ENCODE results near the gene ZMYND8. TPM values are rescaled to one million over a fixed set of nuclear protein-coding genes. Genes with fewer than 3 reads are reported as not detected.

ZMYND8 gene
- 29.0 TPM for total RNA-seq (2021; ENCODE audit: unreplicated experiment)
- 16.1 and 18.2 TPM in 2 replicates for polyA plus RNA-seq (2012)
- percentile 91 among the genes with signal in this experiment for Bru-seq, nascent RNA
- percentile 81 among the genes with signal in this experiment for BruChase-seq, experiment 1, labeled RNA remaining after a 6-hour chase
- BruChase-seq, experiment 2, labeled RNA remaining after a 2-hour chase = percentile 82 among the genes with signal in this experiment
- long read RNA-seq, full-length matches to known transcripts = 1 of 49 reads
- long read RNA-seq, partial matches to known transcripts = 36 of 49 reads
- long read RNA-seq, other reads (novel, unspliced or antisense) = 12 of 49 reads

DNA sequence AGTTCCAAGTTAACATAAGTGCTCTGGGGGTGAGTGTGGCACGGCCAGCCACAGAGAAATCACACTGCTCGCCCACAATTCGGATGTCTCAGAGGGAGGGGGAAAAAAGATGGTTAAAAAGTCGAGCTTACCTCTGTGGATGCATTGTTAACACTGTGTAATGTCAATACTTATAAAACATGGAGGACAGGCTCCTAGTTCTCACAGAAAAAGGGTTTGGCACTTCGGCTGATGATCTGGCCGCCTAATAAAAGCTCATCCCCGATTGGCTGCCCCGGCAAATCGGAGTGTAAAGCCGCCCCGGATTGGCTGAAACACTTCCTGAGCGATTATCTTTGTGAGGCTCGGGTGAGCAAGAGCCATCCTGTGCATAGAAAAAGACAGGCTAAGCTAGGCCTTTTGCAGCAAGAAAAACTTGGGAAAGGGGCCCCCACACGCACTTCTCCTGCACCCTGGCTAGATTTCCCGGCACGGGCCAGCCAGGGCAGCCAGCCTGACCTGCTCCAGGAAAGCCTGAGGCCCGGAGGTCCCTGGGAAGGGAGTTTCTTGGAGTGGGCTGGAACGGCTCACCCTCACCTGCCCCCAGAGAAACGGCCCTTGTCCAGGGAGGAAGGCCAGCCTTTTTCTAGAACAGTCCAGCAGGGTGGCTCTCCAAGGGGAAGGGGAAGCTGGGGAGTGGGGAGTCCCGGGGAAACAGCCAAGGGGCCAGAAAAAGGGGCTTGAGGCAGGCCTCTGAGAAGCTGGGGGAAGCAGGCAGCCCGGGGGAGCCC, at the start of gene ZMYND8:
TSS of gene ZMYND8 (minus strand) at position 174 of the 770 bp plus-strand sequence. CDS start at position 145, 29 bp downstream.
- intact Hi-C loops (cut with micrococcal nuclease) = no loop called here
- peak within 1 kb of the TSS; percentile 53 to 60 for H3K4me3 ChIP-seq (replicated peaks in 1 of 2; ENCODE audit: low read depth in 1 of 2, low read length in 2 of 2)
- H3K79me2 ChIP-seq (ENCODE audit: insufficient read depth, low read length) = peaks cover 45% of the 10 kb centered on the region
- TF ChIP-seq JUND (IDR thresholded peaks at IDR 0.05) (no peak), POLR2AphosphoS5 (IDR thresholded peaks at IDR 0.05; ENCODE audit: low read depth, low read length) (peak; percentile 17; the same call in 1 of the 2 replicates), POLR2A (IDR thresholded peaks at IDR 0.05; ENCODE audit: borderline replicate concordance, extremely low read depth, insufficient read depth, insufficient read length) (peak; percentile 74), YY1 (IDR thresholded peaks at IDR 0.05; ENCODE audit: extremely low read depth, insufficient replicate concordance, low read depth, low read length) (peak; percentile 43), EGR1 (IDR thresholded peaks at IDR 0.05; ENCODE audit: low read depth) (no peak), SP1 (IDR thresholded peaks at IDR 0.05; ENCODE audit: low read depth) (peak; percentile 81)
- peak within 1 kb of the TSS; percentile 98 for H3K27ac ChIP-seq (ENCODE audit: low read depth, low read length)
- no TSS peak for BruUV-seq (replicated peaks)
- peaks cover 69 to 80% of the 10 kb centered on the region in 2 experiments for H3K4me1 ChIP-seq (ENCODE audit: control insufficient read depth in 1 of 2, insufficient read depth in 2 of 2, low read length in 2 of 2)
- no peak within 1 kb of the TSS for H2AFZ ChIP-seq (ENCODE audit: low read depth, low read length, poor library complexity, severe bottlenecking)
- no peaks in the 10 kb centered on the region for H3K9me3 ChIP-seq (ENCODE audit: control insufficient read depth in 1 of 2, insufficient read depth in 1 of 2, low read depth in 1 of 2, low read length in 2 of 2)
- no peaks in the 10 kb centered on the region for H3K9me2 ChIP-seq (ENCODE audit: insufficient read depth)
- CTCF ChIA-PET = interaction anchor here (0.7 to 3.1 kb wide), 4 partner anchors 27 to 264 kb away, joined by 3 to 13 read pairs (median 4); no protein-coding TSS in a partner anchor
- H3K36me3 ChIP-seq (ENCODE audit: control insufficient read depth in 1 of 2, insufficient read depth in 2 of 2, low read length in 2 of 2) = no peaks in the 10 kb centered on the region; a peak in 1 of 4 replicates
- H3K4me2 ChIP-seq (ENCODE audit: low read length) = peak within 1 kb of the TSS; percentile 89
- H3K27me3 ChIP-seq (ENCODE audit: insufficient read depth, low read length) = no peaks in the 10 kb centered on the region
- ATAC-seq = peak; percentile 61
- POLR2A ChIA-PET = interaction anchor here (0.6 to 6.1 kb wide), 11 partner anchors 9 to 78 kb away, joined by 3 to 65 read pairs (median 5); no protein-coding TSS in a partner anchor
- H4K20me1 ChIP-seq (ENCODE audit: insufficient read depth) = no peaks in the 10 kb centered on the region
- RAD21 ChIA-PET (ENCODE audit: low non-redundant PET in 1 of 2, low total read pairs in 2 of 2, uncharacterized antibody in 2 of 2, unreplicated experiment in 2 of 2) = interaction anchor here in 1 of 2 experiments (0.7 to 1.4 kb wide), 2 partner anchors 37 to 39 kb away, joined by 3 read pairs; no protein-coding TSS in a partner anchor
- H3K9ac ChIP-seq (ENCODE audit: low read length) = peak within 1 kb of the TSS; percentile 84
- DNase-seq (ENCODE audit: low read depth, low spot score) = peak; percentile 77

All from HCT116 (cell line).